Loucy (cell line): ENCODE results near the gene CLEC18A.
"Not testable (repeated sequence)": the region's sequence is repeated elsewhere in the genome, so short reads cannot be mapped to it uniquely, and the experiment has no call there.

Experiments
- CTCF ChIP-seq: fragments of 200-600 bp; sonication (generic); conservative IDR thresholded peaks from 2 replicates; pipeline ENCODE4 v1.5.1; 2014; ENCODE audit warnings: mild to moderate bottlenecking, antibody characterized with exemption, low read length
- EZH2phosphoT487 ChIP-seq: fragments of 200-600 bp; IDR thresholded peaks from 2 replicates; pipeline ENCODE4 v1.6.1; 2018; ENCODE audit warnings: antibody characterized with exemption, mild to moderate bottlenecking, moderate library complexity, borderline replicate concordance

- not testable (repeated sequence) for TF ChIP-seq CTCF, EZH2phosphoT487
These were observed 59.5 kb downstream of the CLEC18A start for GRCh38 chr16:70010615-70011014.
